HG02571 (cell line): ENCODE measurements around the gene LMTK2.

Source experiments
- ATAC-seq: cut with Tn5 transposase; IDR thresholded peaks from one replicate; pipeline ENCODE4 v1.9.1; 2021; ENCODE audit warnings: mild to moderate bottlenecking, moderate library complexity; ENCODE audit not compliant: unreplicated experiment

Gene LMTK2

DNA sequence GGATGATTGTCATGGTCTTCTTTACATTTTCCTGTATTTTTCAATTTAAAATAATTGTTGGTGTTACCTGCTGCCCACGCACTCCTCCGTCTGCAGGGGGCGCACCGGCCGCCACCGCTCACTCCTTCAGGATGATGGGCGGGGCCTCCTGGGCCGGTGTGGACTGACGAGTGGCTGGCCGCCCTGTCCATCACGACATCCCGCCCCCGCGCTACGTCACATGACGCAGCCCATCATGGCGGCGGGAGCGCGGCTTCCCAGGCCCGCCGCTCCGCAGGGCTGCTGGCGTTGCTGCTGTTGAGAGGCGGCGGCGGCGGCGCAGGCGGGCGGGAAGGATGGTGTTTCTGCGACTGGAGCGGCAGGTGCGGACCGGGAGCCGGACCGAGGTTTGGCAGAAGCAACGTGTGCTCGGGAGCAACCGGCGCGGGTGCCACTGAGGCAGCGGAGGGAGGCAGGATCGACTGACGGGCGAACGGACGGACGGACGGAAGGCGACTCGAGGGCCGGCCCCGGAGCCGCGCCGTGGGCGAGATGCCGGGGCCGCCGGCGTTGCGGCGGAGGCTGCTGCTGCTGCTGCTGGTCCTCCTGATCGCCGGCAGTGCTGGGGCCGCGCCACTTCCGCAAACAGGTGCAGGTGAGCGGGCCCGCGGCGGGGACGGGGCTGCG, at the start of gene LMTK2:
Gene LMTK2 (plus strand): TSS at position 216 of the 666 bp plus-strand sequence. CDS start 316 bp downstream, at position 532.
- ATAC-seq, result peak; percentile 100

DNA sequence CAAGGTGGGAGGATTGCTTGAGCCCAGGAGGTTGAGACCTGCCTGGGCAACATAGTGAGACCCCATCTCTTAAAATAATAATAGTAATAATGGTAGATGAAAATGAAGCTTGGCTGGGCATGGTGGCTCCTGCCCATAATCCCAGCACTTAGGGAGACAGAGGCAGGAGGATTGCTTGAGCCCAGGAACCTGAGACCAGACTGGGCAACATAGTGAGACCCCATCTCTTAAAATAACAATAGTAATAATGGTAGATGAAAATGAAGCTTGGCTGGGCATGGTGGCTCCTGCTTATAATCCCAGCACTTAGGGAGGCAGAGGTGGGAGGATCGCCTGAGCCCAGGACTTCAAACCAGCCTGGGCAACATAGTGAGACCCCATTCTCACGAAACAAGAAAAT, 49.5 kb upstream of the LMTK2 start:
- ATAC-seq, result no peak

GRCh38 chr7:98058186-98058585, 48.5 kb upstream of the LMTK2 start:
- ATAC-seq, result no peak

- ATAC-seq, result no peak
Measured at GRCh38 chr7:98064233-98064632, 42.4 kb upstream of the LMTK2 start.

DNA sequence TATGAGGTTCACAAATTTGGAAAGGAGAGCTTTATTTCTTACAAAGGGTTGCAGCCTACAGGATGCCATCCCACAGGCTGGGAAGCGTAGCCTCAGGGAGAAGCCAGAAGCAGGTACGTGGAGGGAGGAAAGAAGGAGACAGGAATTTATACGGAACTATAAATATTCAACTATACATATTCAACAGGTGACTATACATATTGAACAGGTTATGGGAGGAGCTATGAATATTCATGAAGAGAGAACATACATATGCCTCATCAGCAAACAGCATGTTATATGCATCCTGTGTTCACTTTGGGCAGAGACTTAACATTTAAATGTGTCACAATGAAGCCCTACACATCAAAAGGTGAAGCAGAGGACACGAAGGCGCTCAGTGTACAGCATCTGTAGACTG, 40.5 kb upstream of the LMTK2 start:
- ATAC-seq, result no peak

GRCh38 chr7:98066934-98067507, 39.6 kb upstream of the LMTK2 start:
- no peak for ATAC-seq

- ATAC-seq, result no peak
Measured at GRCh38 chr7:98073047-98073446, 33.6 kb upstream of the LMTK2 start.

DNA sequence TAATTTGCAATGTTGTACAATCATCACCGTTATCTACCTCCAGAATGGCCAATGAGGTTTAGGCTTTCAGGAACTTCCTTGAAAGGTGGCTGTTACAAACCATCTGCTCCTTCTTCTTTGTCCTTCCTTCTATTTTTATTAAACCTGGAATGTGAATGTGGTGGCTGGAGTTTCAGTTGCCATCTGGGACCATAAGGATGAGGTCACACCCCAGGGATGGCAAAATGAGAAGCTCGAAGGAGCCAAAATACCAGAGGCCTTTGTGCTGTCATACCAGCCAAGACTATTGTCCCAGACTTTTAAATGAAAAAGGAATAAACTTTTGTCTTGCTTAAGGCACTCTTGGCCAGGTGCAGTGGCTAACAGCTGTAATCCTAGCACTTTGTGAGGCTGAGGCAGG, 30.9 kb upstream of the LMTK2 start:
- ATAC-seq, result no peak

- ATAC-seq, result no peak
Measured at GRCh38 chr7:98077762-98078161, 28.9 kb upstream of the LMTK2 start.

DNA sequence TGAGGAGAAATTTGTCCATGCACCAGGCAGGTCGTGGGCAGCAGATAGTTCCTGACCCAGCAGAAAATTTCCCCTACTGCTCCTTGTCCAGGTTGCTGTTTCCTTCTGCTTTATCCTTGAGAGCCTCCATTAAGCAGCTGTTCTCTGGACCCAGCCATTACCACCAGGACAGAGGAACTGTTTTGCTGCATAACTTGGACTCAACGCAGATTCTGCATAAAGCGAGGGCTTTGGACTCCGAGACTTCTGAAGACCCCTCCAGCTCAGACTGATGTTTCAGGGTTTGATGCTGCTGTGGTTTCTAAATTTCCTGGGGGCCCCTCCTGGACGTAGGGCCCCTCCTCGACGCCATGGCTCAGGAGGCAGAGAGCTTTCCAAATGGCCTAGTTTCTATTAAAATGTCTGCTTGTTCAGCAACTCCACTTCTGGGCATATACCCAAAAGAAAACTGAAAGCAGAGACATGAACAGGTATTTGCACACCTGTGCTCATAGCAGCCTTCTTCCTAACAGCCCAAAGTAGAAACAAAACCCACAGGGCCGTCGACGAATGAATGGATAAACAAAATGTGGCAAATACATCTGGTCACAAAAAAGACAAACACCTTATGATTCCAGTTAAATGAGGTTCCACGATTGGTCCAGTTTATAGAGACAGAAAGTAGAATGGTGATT, 28.3 kb upstream of the LMTK2 start:
- no peak for ATAC-seq

DNA sequence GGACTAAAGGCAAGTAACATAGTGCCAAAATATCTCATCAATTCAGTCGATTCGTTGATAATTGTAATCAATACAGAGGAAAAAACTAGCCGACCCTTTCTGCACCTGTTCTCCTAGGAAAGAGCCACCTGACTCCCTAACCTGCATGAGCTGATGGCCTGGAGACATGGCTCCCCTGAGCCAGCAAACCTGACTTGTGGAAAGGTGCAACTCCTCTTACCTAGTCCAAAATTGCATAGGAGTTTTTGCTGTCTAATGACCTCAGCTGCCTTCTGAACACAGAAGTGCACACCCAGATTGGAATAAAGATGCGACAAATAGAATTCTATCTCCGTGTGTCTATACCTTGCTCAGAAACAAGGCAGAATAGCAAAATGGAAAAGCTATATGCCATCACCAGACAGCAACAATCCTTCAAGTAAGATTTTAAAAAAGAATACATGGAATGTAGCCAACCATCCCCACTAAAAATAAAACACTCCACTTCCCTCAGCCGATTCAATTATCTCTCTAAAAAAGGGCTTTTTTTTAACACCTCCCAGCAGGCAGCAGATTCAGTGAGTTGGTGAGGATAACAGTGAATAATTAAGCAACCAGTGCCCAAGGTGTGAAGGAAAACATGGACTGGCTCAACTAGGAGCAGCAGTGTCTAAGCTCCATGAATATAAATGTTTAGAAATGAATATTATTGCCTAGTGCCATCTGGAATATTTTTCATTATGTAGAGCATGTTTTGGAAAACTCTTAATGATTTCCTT, 26.6 kb upstream of the LMTK2 start:
- ATAC-seq, result no peak

DNA sequence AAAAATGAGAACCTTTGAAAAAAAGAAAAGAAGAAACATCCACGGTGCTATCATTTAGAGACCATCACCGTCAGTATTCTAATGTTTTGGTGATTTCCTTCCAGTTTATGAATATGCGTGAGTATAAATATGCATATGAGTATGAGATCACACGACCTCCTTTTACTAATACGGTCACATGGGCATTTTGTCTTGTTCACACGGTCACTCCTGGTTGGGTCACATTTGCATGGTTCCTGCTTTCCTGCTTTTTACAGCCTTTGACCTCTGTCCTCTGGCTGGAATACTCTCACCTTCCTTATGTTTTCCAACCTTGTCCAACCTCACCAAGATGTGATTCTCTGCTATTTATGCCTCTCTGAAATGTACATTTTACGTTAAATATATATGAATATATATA, 25.3 kb upstream of the LMTK2 start:
- no peak for ATAC-seq

DNA sequence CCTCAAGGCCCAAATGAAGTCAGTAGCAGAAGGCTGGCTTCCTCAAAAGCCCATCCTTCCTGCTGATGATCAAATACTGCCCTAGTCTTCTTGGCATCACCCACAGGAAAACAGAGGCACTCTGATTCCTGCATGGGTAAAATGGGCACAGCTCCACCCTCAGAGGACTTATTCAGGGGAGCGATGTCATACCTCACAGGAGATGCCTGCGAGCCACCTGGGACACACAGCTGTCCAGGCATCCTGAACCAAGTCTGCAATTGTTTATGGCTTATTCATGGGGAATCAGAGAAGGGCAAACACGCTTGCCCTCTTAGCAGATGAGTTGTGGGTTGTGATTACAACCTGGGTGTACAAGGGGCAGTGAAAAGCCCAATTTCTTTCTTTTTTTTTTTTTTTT, 22.0 kb upstream of the LMTK2 start:
- ATAC-seq, result no peak

DNA sequence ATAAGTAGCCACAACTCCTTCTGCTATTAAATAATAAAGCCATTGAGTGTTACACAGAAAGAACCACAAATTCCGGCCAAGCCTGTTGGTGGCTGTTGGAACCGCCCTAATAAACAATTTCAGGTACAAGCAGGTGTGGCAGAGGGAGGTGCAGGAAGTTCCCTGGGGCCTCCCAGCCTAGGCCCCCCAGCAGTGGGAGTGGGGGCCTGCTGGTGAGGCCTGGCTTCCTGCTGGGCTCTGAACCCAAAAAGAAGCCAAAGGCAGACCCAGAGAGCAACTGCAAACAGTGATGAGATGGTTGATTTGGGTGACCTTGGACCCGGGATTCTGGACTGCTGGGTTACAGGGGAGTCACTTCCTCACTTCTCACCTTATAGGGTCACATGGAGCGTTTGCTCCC, 21.0 kb upstream of the LMTK2 start:
- no peak for ATAC-seq

DNA sequence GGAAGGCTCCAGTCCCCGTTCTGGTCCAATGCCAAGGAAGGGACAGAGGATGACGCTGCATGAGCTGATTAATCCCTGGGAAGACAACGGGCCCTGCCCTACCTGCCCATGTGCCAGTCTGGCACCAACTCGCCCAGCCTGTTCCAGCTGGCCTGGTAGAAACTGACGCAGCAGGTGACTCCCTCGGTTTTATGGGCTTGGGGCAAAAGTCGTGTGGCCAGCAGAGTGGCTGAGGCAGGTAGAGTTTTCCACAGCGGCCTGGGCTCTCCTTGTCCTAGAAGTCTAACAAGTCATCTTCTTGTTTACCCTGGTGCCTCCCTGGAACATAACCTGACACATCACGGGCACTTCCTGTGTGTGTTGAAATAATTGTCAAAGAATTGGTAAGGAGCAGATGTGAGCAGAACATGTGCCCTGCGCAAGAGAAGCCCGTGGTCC, 20.4 kb upstream of the LMTK2 start:
- no peak for ATAC-seq

DNA sequence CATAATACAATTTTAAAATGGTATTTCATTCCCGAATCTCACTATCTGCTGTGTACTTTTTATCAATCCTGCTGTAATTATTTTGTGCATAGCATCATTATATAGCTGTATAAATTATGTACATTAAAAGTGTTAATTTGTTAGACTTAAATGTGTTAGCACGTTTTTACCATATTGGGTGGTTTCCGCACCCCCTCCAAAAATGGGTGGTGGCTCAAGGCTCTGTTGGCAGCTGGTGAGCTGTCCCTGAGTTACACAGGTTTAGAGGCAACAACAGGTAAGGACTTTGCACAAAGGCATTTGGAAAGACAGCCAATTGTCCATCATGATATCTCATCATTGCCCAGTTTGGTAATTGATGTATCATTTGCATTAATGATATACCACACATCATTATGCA, 18.6 kb upstream of the LMTK2 start:
- ATAC-seq, result no peak

- ATAC-seq, result no peak
Measured at GRCh38 chr7:98090116-98090515, 16.5 kb upstream of the LMTK2 start.

DNA sequence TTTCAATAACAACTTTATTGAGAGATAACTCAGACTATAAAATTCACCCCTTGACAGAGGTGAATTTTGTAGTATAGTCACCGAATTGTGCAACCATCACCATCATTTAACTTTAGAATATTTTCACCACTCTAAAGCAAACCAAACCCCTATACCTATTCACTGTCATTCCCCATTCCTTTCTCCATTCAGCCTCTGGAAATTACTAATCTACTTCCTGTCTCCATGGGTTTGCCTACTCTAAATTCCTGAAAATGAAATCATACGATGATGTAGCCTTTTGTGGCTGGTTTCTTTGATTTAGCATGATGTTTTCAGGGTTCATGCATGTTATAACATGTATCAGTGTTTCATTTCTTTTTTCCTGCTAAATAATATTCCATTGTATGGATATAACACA, 15.6 kb upstream of the LMTK2 start:
- ATAC-seq, result no peak

DNA sequence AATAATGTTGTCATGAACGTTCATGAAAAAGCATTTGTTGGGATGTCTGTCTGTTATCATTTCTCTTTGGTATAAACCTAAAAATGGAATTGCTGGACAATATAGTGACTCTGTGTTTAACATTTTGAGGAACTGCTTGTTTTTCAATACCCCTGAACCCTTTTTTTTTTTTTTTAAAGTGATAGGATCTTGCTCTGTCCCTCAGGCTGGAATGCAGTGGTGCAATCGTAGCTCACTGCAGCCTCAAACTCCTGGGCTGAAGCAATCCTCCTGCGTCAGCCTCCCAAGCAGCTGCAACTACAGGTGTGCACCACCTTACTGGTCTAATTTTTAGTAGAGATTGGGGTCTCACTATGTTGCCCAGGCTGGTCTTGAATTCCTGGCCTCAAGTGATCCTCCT, 15.1 kb upstream of the LMTK2 start:
- no peak for ATAC-seq

DNA sequence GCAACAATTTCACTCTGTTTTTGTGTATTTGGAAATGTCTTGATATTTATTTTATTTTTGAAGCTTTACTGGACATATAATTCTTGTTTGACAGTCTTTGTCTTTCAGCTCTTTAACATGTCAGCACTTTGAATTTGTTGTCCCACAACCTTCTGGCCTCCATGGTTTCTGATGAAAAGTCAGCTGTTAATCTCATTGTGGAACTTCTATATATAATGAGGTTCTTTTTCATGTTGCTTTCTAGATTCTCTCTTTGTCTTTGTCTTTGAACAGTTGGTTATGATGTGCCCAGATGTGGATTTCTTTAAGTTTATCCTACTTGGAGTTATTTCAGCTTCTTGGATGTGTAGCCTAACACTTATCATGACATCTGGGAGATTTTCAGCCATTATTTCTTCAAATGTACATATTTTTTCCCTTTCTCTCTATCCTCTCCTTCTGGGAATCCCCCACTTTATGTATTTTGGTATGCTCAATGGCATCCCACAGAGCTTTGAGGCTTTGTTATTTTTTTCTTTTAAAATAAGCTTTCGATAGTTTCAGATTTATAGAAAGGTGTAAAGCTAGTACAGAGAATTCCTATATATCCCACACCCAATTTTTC, 9.5 kb upstream of the LMTK2 start:
- ATAC-seq, result no peak

GRCh38 chr7:98100088-98100487, 6.6 kb upstream of the LMTK2 start:
- no peak for ATAC-seq
